Heart left ventricle (tissue), 13 donors: ENCODE measurements around the gene CCNA2.

ENCODE experiments used
- CTCF ChIP-seq, 12 donors: fragments of 200-600 bp; sonication (generic) in 4 of 12; IDR thresholded peaks; one replicate each; pipeline versions ENCODE4 v1.5.0 to v1.8.0; 2018 to 2022; ENCODE audit warnings: antibody characterized with exemption in 12 of 12, mild to moderate bottlenecking in 5 of 12
- POLR2A ChIP-seq, 2 donors: fragments of 450-650 bp; IDR thresholded peaks; one replicate each; pipeline ENCODE4 v1.6.1; 2017; ENCODE audit warnings: antibody characterized with exemption in 2 of 2, mild to moderate bottlenecking in 2 of 2, moderate library complexity in 2 of 2
- donor health status: ischemic (EF 13 %, LVEDD 7.1; RV severe dilation, severe dysfunction).
- donor health status: DM: no; HTN: yes; CAD: no.
- donor health status: DM: no; HTN: no; CAD: no.
- donor health status: ischemic (EF 25% LVEDD 6.9; RV normal size, moderate dysfunction).
- donor health status: ischemic (EF 25% LVEDD 5.7; RV mildly dilated, moderate dysfunction).
- donor health status: ischemic (EF 35%, LVEDD 5.7; RV mildly dilated, moderate dysfunction).
- donor health status: nonischemic (EF 11% LVEDD 7.7; RV severe dilation, severe dysfunction).
- donor health status: DM: yes; HTN: yes; CAD: no.
- donor health status: PGD.
- donor health status: ischemic (EF 29% LVEDD 5.4; RV normal size, mild dysfunction).
- donor health status: nonischemic (EF 23%, LVEDD 6.1; RV moderate dilation, normal function).

- no peak for TF ChIP-seq POLR2A (IDR thresholded peaks at IDR 0.05)
- no peak for TF ChIP-seq CTCF (IDR thresholded peaks at IDR 0.05)
These were observed 1.3 kb upstream of the CCNA2 start for GRCh38 chr4:121824950-121825349.
